IMR-90 (cell line): ENCODE results near the gene DIP2C. TPM values are rescaled to one million over a fixed set of nuclear protein-coding genes. Genes with fewer than 3 reads are reported as not detected.

ENCODE experiments used
- ATAC-seq: fragments of 200-7000 bp; cut with Tn5 transposase; 2 replicates; pipeline ENCODE4 v1.9.1; 2020; ENCODE audit warnings: low read depth, mild to moderate bottlenecking, moderate library complexity
- BruUV-seq: library from RNA; stranded (reverse); fragments of 400-500 nt; replicated peaks from 2 replicates; lab custom pipeline; 2021; lab: Mats Ljungman, UMichigan
- CTCF ChIA-PET: fragments of 300-600 bp; formaldehyde crosslinking; extraction: SDS; loops from one replicate; lab custom pipeline; 2021; ENCODE audit warnings: antibody characterized with exemption; lab: Yijun Ruan, JAX
- POLR2A ChIA-PET: fragments of 300-600 bp; sonication (Branson Sonifier 250); formaldehyde crosslinking; loops from one replicate; lab custom pipeline; 2022; ENCODE audit warnings: antibody characterized with exemption; ENCODE audit not compliant: unreplicated experiment; lab: Charles Lee
- DNase-seq: peaks from one replicate; pipeline ENCODE4 v3.0.0; 2013
- H2AFZ ChIP-seq: replicated peaks from 2 replicates; pipeline ENCODE3; 2013; ENCODE audit warnings: low read length, mild to moderate bottlenecking; ENCODE audit not compliant: poor library complexity
- H2AK5ac ChIP-seq: 2 replicates; pipeline ENCODE4 v1.6.1; 2013; ENCODE audit warnings: low read depth, low read length, inconsistent platforms
- H2AK9ac ChIP-seq: replicated peaks from 2 replicates; pipeline ENCODE3; 2013; ENCODE audit warnings: mild to moderate bottlenecking, low read depth, low read length, moderate library complexity; ENCODE audit not compliant: poor library complexity
- H2BK120ac ChIP-seq: 2 replicates; pipeline ENCODE4 v1.6.1; 2013; ENCODE audit warnings: low read depth, low read length, inconsistent platforms
- H2BK15ac ChIP-seq: 3 replicates; pipeline ENCODE4 v1.6.1; 2013; ENCODE audit warnings: low read depth, low read length, inconsistent platforms
- H2BK20ac ChIP-seq: 2 replicates; pipeline ENCODE4 v1.6.1; 2013; ENCODE audit warnings: low read depth, mild to moderate bottlenecking, inconsistent platforms, low read length, moderate library complexity
- H2BK5ac ChIP-seq: 2 replicates; pipeline ENCODE4 v1.6.1; 2013; ENCODE audit warnings: mild to moderate bottlenecking, low read depth, low read length, inconsistent platforms; ENCODE audit not compliant: poor library complexity, severe bottlenecking
- H3K14ac ChIP-seq: replicated peaks from 2 replicates; pipeline ENCODE4 v1.6.1; 2013; ENCODE audit warnings: low read depth, low read length, inconsistent platforms
- H3K18ac ChIP-seq: 2 replicates; pipeline ENCODE4 v1.6.1; 2013; ENCODE audit warnings: low read depth, low read length, control low read depth
- H3K23ac ChIP-seq: 2 replicates; pipeline ENCODE4 v1.6.1; 2013; ENCODE audit warnings: low read depth, low read length, inconsistent platforms
- H3K27ac ChIP-seq: 2 replicates; pipeline ENCODE4 v1.5.1; 2013; ENCODE audit warnings: mild to moderate bottlenecking, control low read depth, low read length; ENCODE audit not compliant: insufficient read depth
- H3K27me3 ChIP-seq: 2 replicates; pipeline ENCODE4 v1.6.1; 2013; ENCODE audit warnings: low read length; ENCODE audit not compliant: control insufficient read depth, insufficient read depth
- H3K36me3 ChIP-seq: 2 replicates; pipeline ENCODE4 v1.6.1; 2013; ENCODE audit warnings: low read length, mixed read lengths; ENCODE audit not compliant: control insufficient read depth, insufficient read depth
- H3K4ac ChIP-seq: 2 replicates; pipeline ENCODE4 v1.6.1; 2013; ENCODE audit warnings: low read depth, low read length, inconsistent platforms
- H3K4me1 ChIP-seq: 2 replicates; pipeline ENCODE4 v1.6.1; 2013; ENCODE audit warnings: low read length, mixed read lengths; ENCODE audit not compliant: control insufficient read depth, insufficient read depth
- H3K4me2 ChIP-seq: 2 replicates; pipeline ENCODE4 v1.6.1; 2013; ENCODE audit warnings: low read depth, mild to moderate bottlenecking, control low read depth, low read length, moderate library complexity
- H3K4me3 ChIP-seq: 2 replicates; pipeline ENCODE4 v1.5.1; 2013; ENCODE audit warnings: low read depth, mild to moderate bottlenecking, control low read depth, low read length, moderate library complexity; ENCODE audit not compliant: insufficient read depth
- H3K56ac ChIP-seq: 2 replicates; pipeline ENCODE4 v1.6.1; 2013; ENCODE audit warnings: low read length, inconsistent platforms; ENCODE audit not compliant: insufficient read depth; ENCODE audit errors: extremely low read depth
- H3K79me1 ChIP-seq, 2 experiments: 2 replicates each; pipeline ENCODE4 v1.6.1; 2013; ENCODE audit warnings: low read length in 2 of 2, inconsistent platforms in 1 of 2, low read depth in 1 of 2
- H3K9ac ChIP-seq: 2 replicates; pipeline ENCODE4 v1.6.1; 2013; ENCODE audit warnings: low read depth, low read length, control low read depth
- H3K9me1 ChIP-seq: 2 replicates; pipeline ENCODE4 v1.6.1; 2013; ENCODE audit warnings: low read length, inconsistent platforms; ENCODE audit not compliant: insufficient read depth
- H3K9me3 ChIP-seq: 2 replicates; pipeline ENCODE4 v1.6.1; 2013; ENCODE audit warnings: low read length; ENCODE audit not compliant: control insufficient read depth, insufficient read depth
- H4K20me1 ChIP-seq: 2 replicates; pipeline ENCODE4 v1.6.1; 2013; ENCODE audit warnings: low read length, inconsistent platforms; ENCODE audit not compliant: insufficient read depth
- H4K5ac ChIP-seq: 2 replicates; pipeline ENCODE4 v1.6.1; 2013; ENCODE audit warnings: mild to moderate bottlenecking, low read depth, low read length, control low read depth
- H4K8ac ChIP-seq, 2 experiments: 2 replicates each; pipeline ENCODE4 v1.6.1; 2013; ENCODE audit warnings: low read depth in 2 of 2, low read length in 2 of 2, control low read depth in 1 of 2, inconsistent platforms in 1 of 2
- H4K91ac ChIP-seq: 2 replicates; pipeline ENCODE4 v1.6.1; 2013; ENCODE audit warnings: low read depth, low read length, inconsistent platforms; ENCODE audit not compliant: insufficient read depth
- BHLHE40 ChIP-seq: fragments of 150-350 bp; IDR thresholded peaks from 2 replicates; pipeline ENCODE4 v1.6.1; 2016; ENCODE audit warnings: mild to moderate bottlenecking, low read depth, low read length
- CEBPB ChIP-seq: IDR thresholded peaks from 2 replicates; pipeline ENCODE4 v1.6.1; 2012; ENCODE audit warnings: low read depth, low read length, improper control_type of control experiment
- CHD1 ChIP-seq: IDR thresholded peaks from 2 replicates; pipeline ENCODE4 v1.6.1; 2012; ENCODE audit warnings: low read depth, low read length, improper control_type of control experiment
- CTCF ChIP-seq: conservative IDR thresholded peaks from 2 replicates; pipeline ENCODE4 v1.5.1; 2012; ENCODE audit warnings: mild to moderate bottlenecking, low read depth, low read length, improper control_type of control experiment
- ELK1 ChIP-seq: fragments of 150-350 bp; IDR thresholded peaks from 2 replicates; pipeline ENCODE4 v1.6.1; 2016; ENCODE audit warnings: low read depth, mild to moderate bottlenecking, low read length, moderate library complexity, borderline replicate concordance
- FOS ChIP-seq: fragments of 150-350 bp; IDR thresholded peaks from 2 replicates; pipeline ENCODE4 v1.6.1; 2016; ENCODE audit warnings: low read depth, low read length
- MAFK ChIP-seq: IDR thresholded peaks from 2 replicates; pipeline ENCODE4 v1.6.1; 2012; ENCODE audit warnings: low read depth, low read length, improper control_type of control experiment
- MAZ ChIP-seq: IDR thresholded peaks from 2 replicates; pipeline ENCODE4 v1.6.1; 2012; ENCODE audit warnings: low read depth, mild to moderate bottlenecking, low read length, improper control_type of control experiment, moderate library complexity, borderline replicate concordance
- MXI1 ChIP-seq: IDR thresholded peaks from 2 replicates; pipeline ENCODE4 v1.6.1; 2012; ENCODE audit warnings: low read depth, mild to moderate bottlenecking, low read length, moderate library complexity, borderline replicate concordance
- NFE2L2 ChIP-seq: fragments of 150-350 bp; IDR thresholded peaks from 2 replicates; pipeline ENCODE4 v1.6.1; 2016; ENCODE audit warnings: low read depth, mild to moderate bottlenecking, low read length
- POLR2A ChIP-seq: IDR thresholded peaks from 2 replicates; pipeline ENCODE4 v1.6.1; 2012; ENCODE audit warnings: mild to moderate bottlenecking, low read depth, low read length
- RAD21 ChIP-seq: IDR thresholded peaks from 2 replicates; pipeline ENCODE4 v1.6.1; 2012; ENCODE audit warnings: low read length, improper control_type of control experiment
- RCOR1 ChIP-seq: IDR thresholded peaks from 2 replicates; pipeline ENCODE4 v1.6.1; 2012; ENCODE audit warnings: mild to moderate bottlenecking, low read length, improper control_type of control experiment; ENCODE audit not compliant: insufficient replicate concordance
- RFX5 ChIP-seq: IDR thresholded peaks from 2 replicates; pipeline ENCODE4 v1.8.0; 2012; ENCODE audit warnings: low read depth, mild to moderate bottlenecking, low read length, moderate library complexity
- SMC3 ChIP-seq: fragments of 150-350 bp; IDR thresholded peaks from 2 replicates; pipeline ENCODE4 v1.6.1; 2016; ENCODE audit warnings: low read depth, mild to moderate bottlenecking, antibody characterized with exemption, low read length, moderate library complexity
- USF2 ChIP-seq: fragments of 150-350 bp; IDR thresholded peaks from 2 replicates; pipeline ENCODE4 v1.6.1; 2017; ENCODE audit warnings: mild to moderate bottlenecking, antibody characterized with exemption, low read length, low read depth
- WGBS, 2 experiments: methylation state at CpG; one replicate each; pipeline versions ENCODE4 v1.1.5 to v1.1.7; 2013; ENCODE audit warnings: missing lambda C conversion rate in 2 of 2; ENCODE audit not compliant: insufficient read length in 1 of 2; ENCODE audit errors: extremely low coverage in 2 of 2; 5-methylcytosine and 5-hydroxymethylcytosine counted together
- dilution Hi-C: fragments of 300-500 bp; cut with HindIII; formaldehyde crosslinking; loops from one replicate; pipeline ENCODE4 v1.14.3; 2018; ENCODE audit warnings: low sequenced_read_pairs; ENCODE audit not compliant: unreplicated experiment
- in situ Hi-C: fragments of 300-500 bp; cut with MboI; formaldehyde crosslinking; loops from 3 replicates; pipeline ENCODE4 v1.14.3; 2019; ENCODE audit warnings: low sequenced_read_pairs, inconsistent platforms, mixed read lengths
- intact Hi-C: fragments of 100-400 bp; cut with micrococcal nuclease; formaldehyde crosslinking; loops from 2 replicates; pipeline ENCODE4 v1.10.0; 2022
- polyA plus RNA-seq, 3 experiments: library from polyadenylated mRNA; depleted of rRNA; stranded (reverse); fragments of >200 nt; gene quantifications; 2 replicates each; pipeline ENCODE4 v1.2.3, GENCODE V29; 2012; ENCODE audit warnings: low replicate concordance in 1 of 3
- total RNA-seq: library from RNA; depleted of rRNA; stranded (reverse); fragments of >200 nt; gene quantifications from 2 replicates; pipeline ENCODE4 v1.2.3, GENCODE V29; 2012

The DIP2C gene
- total and polyA plus RNA-seq, 2 of the 4 experiments (the other 2 are of a cell fraction) = 8.6 to 17.3 TPM

DNA sequence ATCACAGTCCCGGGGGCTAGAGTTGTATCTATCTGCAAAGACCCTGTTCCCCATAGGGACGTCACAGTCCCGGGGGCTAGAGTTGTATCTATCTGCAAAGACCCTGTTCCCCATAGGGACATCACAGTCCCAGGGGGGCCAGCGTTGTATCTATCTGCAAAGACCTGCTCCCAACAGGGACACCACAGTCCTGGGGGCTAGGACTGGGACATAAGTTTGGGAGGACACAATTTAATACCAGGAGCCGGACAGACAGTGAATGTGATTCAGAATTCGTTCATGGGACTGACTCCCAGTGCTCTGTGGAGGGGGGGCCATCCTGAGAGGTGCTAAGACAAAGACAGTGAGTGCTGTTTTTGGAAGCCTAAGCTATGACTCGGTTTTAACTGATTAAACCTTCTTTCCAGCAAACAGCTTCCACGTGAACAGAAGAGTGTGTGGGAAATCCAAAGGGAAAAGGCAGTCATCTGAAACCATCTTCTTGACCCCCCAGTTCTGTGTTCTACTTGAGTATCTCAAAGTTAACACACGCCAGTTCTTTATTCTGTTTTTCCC is 153.0 kb downstream of the DIP2C start:
- Histone ChIP-seq H3K4me2 (no peak overlapping the region), H3K27ac (no peak overlapping the region), H4K5ac (no peak overlapping the region), H3K9ac (no peak overlapping the region), H2BK120ac (no peak overlapping the region), H2AFZ (no peak overlapping the region), H3K18ac (no peak overlapping the region), H3K23ac (peak overlapping the region; percentile 51; the same call in 1 of the 2 replicates), H3K79me1 (peaks cover 49 to 98% of the 10 kb centered on the region in 2 experiments), H2BK5ac (no peak overlapping the region), H3K27me3 (no peaks in the 10 kb centered on the region), H2AK5ac (no peak overlapping the region), H2BK20ac (no peak overlapping the region), H3K14ac (peak overlapping the region; percentile 77), H3K36me3 (no peaks in the 10 kb centered on the region), H3K4ac (no peak overlapping the region), H3K4me1 (peaks cover 6% of the 10 kb centered on the region), H2BK15ac (no peak overlapping the region), H4K91ac (no peak overlapping the region), H2AK9ac (no peak overlapping the region), H4K20me1 (peaks cover 95% of the 10 kb centered on the region), H3K9me3 (no peaks in the 10 kb centered on the region), H4K8ac (no peak overlapping the region), H3K56ac (no peak overlapping the region), H3K4me3 (no peak overlapping the region), H3K9me1 (peaks cover 47% of the 10 kb centered on the region)
- no TSS peak for BruUV-seq
- TF ChIP-seq RFX5 (no peak), NFE2L2 (no peak), MAZ (peak; percentile 49; the same call in 1 of the 2 replicates), USF2 (no peak), MXI1 (no peak), RAD21 (no peak), SMC3 (no peak), BHLHE40 (0 out of 2 replicates have a peak, but pooled peaks have one; percentile 21), FOS (0 out of 2 replicates have a peak, but pooled peaks have one; percentile 12), MAFK (no peak), POLR2A (no peak), CEBPB (no peak), CHD1 (no peak), ELK1 (no peak), RCOR1 (no peak), CTCF (no peak)
- dilution Hi-C loops (no loop called here), intact Hi-C loops (no loop called here), in situ Hi-C loops (no loop called here)
- ATAC-seq (no peak; the same call in 1 of the 2 replicates), DNase-seq (peak; percentile 71)
- CTCF ChIA-PET = no interaction called here
- no CpG with 5 or more reads among the region's 9 CpGs for WGBS, 2 experiments
- POLR2A ChIA-PET = interaction anchor here (0.6 kb wide), 1 partner anchor 10 kb away, joined by 3 read pairs; no protein-coding TSS in a partner anchor
